Small intestine (tissue), 7 donors: Measurements from ENCODE around the gene KDM2A. TPM values are rescaled to one million over a fixed set of nuclear protein-coding genes. Genes with fewer than 3 reads are reported as not detected.

ENCODE experiments used
- DNase-seq, 2 donors: peaks; one replicate each; pipeline versions ENCODE4 v3.0.0 to v3.0.0-alpha.2; 2013
- FAIRE-seq: peaks from 2 replicates; lab custom pipeline; 2012; peaks lifted over from hg19 to GRCh38; lab: Jason Lieb, UNC
- H3K27ac ChIP-seq, 3 donors: one replicate each; pipeline ENCODE4 v1.5.1; 2013; ENCODE audit warnings: low read length in 2 of 3, mild to moderate bottlenecking in 2 of 3, control low read depth in 1 of 3, inconsistent platforms in 1 of 3, low read depth in 1 of 3, moderate library complexity in 1 of 3
- H3K27me3 ChIP-seq, 3 donors: one replicate each; pipeline ENCODE4 v1.6.1; 2013; ENCODE audit warnings: low read length in 3 of 3, inconsistent platforms in 1 of 3; ENCODE audit not compliant: control insufficient read depth in 3 of 3, insufficient read depth in 3 of 3
- H3K36me3 ChIP-seq, 3 donors: one replicate each; pipeline ENCODE4 v1.6.1; 2013; ENCODE audit warnings: low read length in 3 of 3, inconsistent platforms in 1 of 3, low read depth in 1 of 3, mild to moderate bottlenecking in 1 of 3, moderate library complexity in 1 of 3; ENCODE audit not compliant: control insufficient read depth in 3 of 3, insufficient read depth in 2 of 3
- H3K4me1 ChIP-seq, 3 donors: one replicate each; pipeline ENCODE4 v1.6.1; 2013; ENCODE audit warnings: low read length in 2 of 3, inconsistent platforms in 1 of 3, low read depth in 1 of 3, mild to moderate bottlenecking in 1 of 3, moderate library complexity in 1 of 3; ENCODE audit not compliant: control insufficient read depth in 3 of 3, insufficient read depth in 2 of 3
- H3K4me3 ChIP-seq, 3 donors: one replicate each; pipeline ENCODE4 v1.5.1; 2013; ENCODE audit warnings: low read length in 3 of 3, control low read depth in 1 of 3, inconsistent platforms in 1 of 3, low read depth in 1 of 3, mild to moderate bottlenecking in 1 of 3, moderate library complexity in 1 of 3
- H3K9me3 ChIP-seq, 2 donors: one replicate each; pipeline ENCODE4 v1.6.1; 2013; ENCODE audit warnings: low read depth in 1 of 2, low read length in 1 of 2; ENCODE audit not compliant: control insufficient read depth in 2 of 2, insufficient read depth in 1 of 2
- WGBS, 3 donors: extraction: QIAGEN DNeasy Blood & Tissue Kit; methylation state at CpG; one replicate each; pipeline ENCODE4 v1.1.7; 2013; 5-methylcytosine and 5-hydroxymethylcytosine counted together
- polyA plus RNA-seq, 4 donors: library from polyadenylated mRNA; stranded (reverse) in 3 of 4; unstranded in 1 of 4; fragments of 200-250 nt in 3 of 4; fragments of 120-200 nt in 1 of 4; gene quantifications; one replicate each; pipeline versions ENCODE4 v1.2.1 to v1.2.3, GENCODE V29; 2013
- donor health status: healthy with polysubstance abuse.
- donor health status: control.
- donor health status: control.
- donor health status: Bipolar disorder and iron deficiency.
- donor health status: healthy.

The KDM2A gene
- polyA plus RNA-seq, 4 donors = 19.2 to 59.8 (median 24.7) TPM

DNA sequence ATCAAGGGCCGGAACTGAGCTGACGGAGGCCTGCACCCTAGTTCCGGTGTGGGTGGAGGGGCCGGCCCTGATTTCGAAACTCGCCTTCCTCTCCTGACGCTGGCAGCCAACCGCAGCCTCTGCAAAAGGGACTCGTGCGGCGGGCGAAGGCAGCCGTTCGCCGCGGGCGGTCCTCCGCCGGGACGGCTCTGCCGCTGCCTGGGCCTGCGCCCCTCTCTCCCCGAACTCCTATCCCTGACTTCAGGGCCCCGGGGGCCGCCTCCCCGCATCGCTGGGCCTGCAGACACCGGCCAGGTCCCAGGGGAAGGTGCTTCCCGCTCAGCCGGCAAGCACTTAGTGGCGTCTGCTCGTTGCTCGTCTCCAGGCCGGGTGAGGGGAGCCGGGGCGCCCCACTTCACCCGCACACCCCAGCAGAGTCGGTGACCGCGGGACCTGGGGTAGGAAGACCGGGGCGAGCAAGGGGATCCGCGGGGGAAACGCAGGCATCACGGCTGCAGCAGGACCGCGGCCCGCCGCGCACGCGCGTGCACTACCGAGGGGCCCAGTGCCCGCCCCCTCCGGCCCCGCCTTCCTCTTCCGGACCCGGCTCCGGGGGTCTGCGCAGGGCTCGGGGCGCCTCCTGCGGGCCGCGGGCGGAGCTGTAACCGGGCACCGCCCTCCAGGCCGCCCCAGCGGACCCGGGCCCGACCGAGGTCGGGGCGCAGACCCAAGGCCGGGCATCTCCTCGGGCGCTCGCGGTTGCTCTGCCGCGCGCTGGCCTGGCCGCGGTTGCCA, 169.6 kb downstream of the KDM2A start:
- peak overlapping the region; percentile 63 to 94 (median 76) for H3K4me3 ChIP-seq
- FAIRE-seq = no peak
- peaks cover 9 to 75% (median 14%) of the 10 kb centered on the region in 3 donors for H3K36me3 ChIP-seq
- H3K4me1 ChIP-seq = peaks cover 3 to 29% (median 8%) of the 10 kb centered on the region in 3 donors
- no peaks in the 10 kb centered on the region for H3K27me3 ChIP-seq
- H3K9me3 ChIP-seq = no peaks in the 10 kb centered on the region
- DNase-seq = peak; percentile 81 to 93
- peak overlapping the region; percentile 79 to 99 (median 95) for H3K27ac ChIP-seq
- 0 to 1% (median 0%) methylated on average over 47 to 87 of the region's 87 CpGs for whole genome bisulfite sequencing, 3 donors

- Histone ChIP-seq H3K27ac (peak within 1 kb of the TSS; percentile 79 to 99 (median 95)), H3K36me3 (peaks cover 8 to 70% (median 9%) of the 10 kb centered on the region in 3 donors), H3K4me1 (peaks cover 3 to 29% (median 8%) of the 10 kb centered on the region in 3 donors), H3K9me3 (no peaks in the 10 kb centered on the region), H3K4me3 (peak within 1 kb of the TSS; percentile 63 to 94 (median 76)), H3K27me3 (no peaks in the 10 kb centered on the region)
- no peak for FAIRE-seq
- DNase-seq = no peak
- 0 to 1% (median 0%) methylated on average over 16 to 56 of the region's 56 CpGs for WGBS, 3 donors
These were observed 170.2 kb downstream of the KDM2A start, which contains the start of gene ANKRD13D for GRCh38 chr11:67289226-67289650. Gene ANKRD13D, plus strand, starts transcription at chr11:67289303. Its CDS starts 158 bp downstream, at chr11:67289461.

- WGBS, 3 donors = 34 to 53% (median 39%) methylated on average over 32 to 36 of the region's 36 CpGs
These were observed 170.8 kb downstream of the KDM2A start for GRCh38 chr11:67289651-67290479.

GRCh38 chr11:67290801-67291200, 171.7 kb downstream of the KDM2A start:
- DNase-seq (no peak), FAIRE-seq (no peak)
- peaks cover 0 to 4% of the 10 kb centered on the region in 2 donors for H3K9me3 ChIP-seq
- H3K27ac ChIP-seq = peak overlapping the region in 1 of 3 donors; percentile 21
- peaks cover 0 to 64% (median 3%) of the 10 kb centered on the region in 3 donors for H3K36me3 ChIP-seq
- H3K27me3 ChIP-seq = no peaks in the 10 kb centered on the region
- no peak overlapping the region for H3K4me3 ChIP-seq
- 78 to 94% (median 86%) methylated on average over 7 of the region's 7 CpGs for WGBS, 3 donors
- peaks cover 3 to 29% (median 8%) of the 10 kb centered on the region in 3 donors for H3K4me1 ChIP-seq

More at GRCh38 chr11:67289651-67290479, 170.8 kb downstream of the KDM2A start:
- Histone ChIP-seq H3K4me3 (peak overlapping the region; percentile 58 to 76 (median 63)), H3K27ac (peak overlapping the region in 1 of 3 donors; percentile 52), H3K27me3 (no peaks in the 10 kb centered on the region), H3K4me1 (peaks cover 3 to 29% (median 8%) of the 10 kb centered on the region in 3 donors), H3K9me3 (no peaks in the 10 kb centered on the region), H3K36me3 (peaks cover 6 to 67% (median 8%) of the 10 kb centered on the region in 3 donors)
- DNase-seq (no peak), FAIRE-seq (no peak)

DNA sequence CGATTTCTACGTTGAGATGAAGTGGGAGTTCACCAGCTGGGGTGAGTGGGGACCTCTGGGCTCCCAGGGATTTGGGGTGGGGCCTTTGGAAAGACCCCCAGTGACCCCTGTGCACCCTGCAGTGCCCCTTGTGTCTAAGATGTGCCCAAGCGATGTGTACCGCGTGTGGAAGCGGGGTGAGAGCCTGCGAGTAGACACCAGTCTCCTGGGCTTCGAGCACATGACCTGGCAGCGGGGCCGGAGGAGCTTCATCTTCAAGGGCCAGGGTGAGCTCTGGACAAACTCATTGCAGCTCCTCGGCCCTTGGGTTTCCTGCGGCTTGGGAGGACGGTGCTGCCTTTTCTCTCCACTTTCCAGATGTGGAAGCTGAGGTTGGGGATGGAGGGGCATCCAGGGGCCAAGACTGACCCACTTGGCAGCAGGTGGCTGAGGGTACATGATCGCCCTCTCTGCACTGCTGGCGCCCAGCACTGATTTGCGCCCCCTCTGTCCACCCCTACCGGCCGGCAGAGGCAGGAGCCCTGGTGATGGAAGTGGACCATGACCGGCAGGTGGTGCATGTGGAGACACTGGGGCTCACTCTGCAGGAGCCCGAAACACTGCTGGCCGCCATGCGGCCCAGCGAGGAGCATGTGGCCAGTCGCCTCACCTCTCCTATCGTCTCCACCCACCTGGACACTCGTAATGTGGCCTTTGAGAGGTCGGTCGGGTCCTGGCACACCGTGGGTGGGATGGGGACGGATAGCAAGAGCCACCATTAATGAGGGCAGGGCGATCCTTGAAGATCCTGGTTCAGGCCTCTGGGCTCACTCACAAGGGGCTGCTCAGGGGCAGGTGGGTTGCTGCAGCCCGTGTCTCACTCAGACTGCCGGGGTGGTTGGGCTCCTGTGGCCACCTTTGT, 172.7 kb downstream of the KDM2A start:
- 93 to 94% (median 93%) methylated on average over 32 to 33 of the region's 33 CpGs for WGBS, 3 donors
- DNase-seq (no peak), FAIRE-seq (no peak)
- Histone ChIP-seq H3K4me3 (no peak overlapping the region), H3K27me3 (no peaks in the 10 kb centered on the region), H3K36me3 (peaks cover 0 to 58% (median 0%) of the 10 kb centered on the region in 3 donors), H3K9me3 (peaks cover 0 to 7% of the 10 kb centered on the region in 2 donors), H3K4me1 (peaks cover 3 to 28% (median 8%) of the 10 kb centered on the region in 3 donors), H3K27ac (no peak overlapping the region)

GRCh38 chr11:67292671-67293070, 173.6 kb downstream of the KDM2A start:
- WGBS, 3 donors = 59 to 63% (median 62%) methylated on average over 3 of the region's 3 CpGs
- Histone ChIP-seq H3K4me3 (no peak overlapping the region), H3K9me3 (peaks cover 0 to 8% of the 10 kb centered on the region in 2 donors), H3K4me1 (peaks cover 3 to 19% (median 7%) of the 10 kb centered on the region in 3 donors), H3K36me3 (peaks cover 0 to 52% (median 0%) of the 10 kb centered on the region in 3 donors), H3K27me3 (no peaks in the 10 kb centered on the region), H3K27ac (no peak overlapping the region)
- DNase-seq = no peak
- FAIRE-seq = no peak

GRCh38 chr11:67293090-67293489, 174.0 kb downstream of the KDM2A start:
- no peak for FAIRE-seq
- Histone ChIP-seq H3K4me1 (peaks cover 0 to 15% (median 3%) of the 10 kb centered on the region in 3 donors), H3K4me3 (no peak overlapping the region), H3K36me3 (peaks cover 0 to 47% (median 0%) of the 10 kb centered on the region in 3 donors), H3K9me3 (peaks cover 0 to 8% of the 10 kb centered on the region in 2 donors), H3K27ac (no peak overlapping the region), H3K27me3 (no peaks in the 10 kb centered on the region)
- WGBS, 3 donors = 34 to 43% (median 42%) methylated on average over 3 of the region's 3 CpGs
- no peak for DNase-seq
